Activated naive CD4-positive, alpha-beta T cell treated with anti-CD3 and anti-CD28 coated beads, Interleukin-2, amount 50 U/mL, for 24 hours (primary cell): ENCODE data around the gene SLC35F1.

Source experiments
- H3K27ac Mint-ChIP-seq: one replicate; pipeline ENCODE4 v1.8.0; 2021; ENCODE audit warnings: mild to moderate bottlenecking, mixed read lengths
- H3K27me3 Mint-ChIP-seq: one replicate; pipeline ENCODE4 v1.8.0; 2021; ENCODE audit warnings: mixed read lengths
- H3K36me3 Mint-ChIP-seq: one replicate; pipeline ENCODE4 v1.8.0; 2021; ENCODE audit warnings: mixed read lengths
- H3K4me1 Mint-ChIP-seq: one replicate; pipeline ENCODE4 v1.8.0; 2021; ENCODE audit warnings: mixed read lengths
- H3K4me3 Mint-ChIP-seq: one replicate; pipeline ENCODE4 v1.8.0; 2021; ENCODE audit warnings: mild to moderate bottlenecking, mixed read lengths
- H3K9me3 Mint-ChIP-seq: one replicate; pipeline ENCODE4 v1.8.0; 2021; ENCODE audit warnings: mixed read lengths

The SLC35F1 gene

GRCh38 chr6:118207947-118208346 lies 300.9 kb downstream of the SLC35F1 start:
- no peaks in the 10 kb centered on the region for H3K4me1 Mint-ChIP-seq
- H3K36me3 Mint-ChIP-seq: no peaks in the 10 kb centered on the region
- no peaks in the 10 kb centered on the region for H3K27me3 Mint-ChIP-seq
- H3K9me3 Mint-ChIP-seq: no peaks in the 10 kb centered on the region
- no peak overlapping the region for H3K27ac Mint-ChIP-seq
- H3K4me3 Mint-ChIP-seq: no peak overlapping the region

- no peak overlapping the region for H3K4me3 Mint-ChIP-seq
- H3K36me3 Mint-ChIP-seq: no peaks in the 10 kb centered on the region
- no peaks in the 10 kb centered on the region for H3K9me3 Mint-ChIP-seq
- H3K4me1 Mint-ChIP-seq: no peaks in the 10 kb centered on the region
- H3K27ac Mint-ChIP-seq: no peak overlapping the region
- no peaks in the 10 kb centered on the region for H3K27me3 Mint-ChIP-seq
Observed at GRCh38 chr6:118212451-118213173, 305.5 kb downstream of the SLC35F1 start.

DNA sequence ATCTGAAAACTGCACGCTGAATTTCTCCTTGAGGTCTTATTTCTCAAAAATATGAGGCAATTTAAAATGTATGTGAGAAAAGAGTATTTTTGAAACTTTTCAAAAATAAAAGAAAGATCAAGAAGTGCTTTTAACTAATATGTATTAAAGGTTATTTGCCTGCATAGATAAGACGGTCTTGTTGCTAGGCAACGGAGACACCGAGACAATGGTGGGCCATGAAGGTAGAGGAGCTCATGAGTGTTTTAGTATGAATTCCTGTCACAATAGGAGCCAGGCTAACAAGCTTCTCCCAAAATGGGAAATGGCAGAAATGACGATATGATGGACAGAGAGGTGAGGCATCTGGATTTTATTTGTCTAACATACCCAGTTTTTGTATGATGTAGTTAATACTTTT lies 308.2 kb downstream of the SLC35F1 start:
- Mint-ChIP-seq H3K4me3 (no peak overlapping the region), H3K27ac (no peak overlapping the region), H3K4me1 (no peaks in the 10 kb centered on the region)

DNA sequence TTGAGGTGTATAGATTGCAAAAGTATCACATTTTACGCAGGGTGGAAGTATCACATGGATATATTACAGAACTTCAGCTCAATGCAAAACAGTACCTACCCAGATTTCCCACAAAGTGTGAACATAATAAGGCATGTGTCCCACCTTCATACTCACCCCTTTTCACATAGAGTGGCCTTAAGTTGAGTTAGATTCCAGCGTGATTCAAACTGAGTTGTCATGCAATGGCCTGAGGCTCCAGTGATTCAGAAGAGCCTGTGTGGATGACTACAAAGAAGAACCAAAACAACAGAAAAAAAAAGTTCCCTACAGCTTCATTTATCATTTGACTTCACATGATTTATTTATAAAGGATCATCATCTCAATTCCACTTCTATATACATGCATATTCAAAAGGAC lies 309.7 kb downstream of the SLC35F1 start:
- peaks cover 2% of the 10 kb centered on the region for H3K27me3 Mint-ChIP-seq
- H3K36me3 Mint-ChIP-seq: no peaks in the 10 kb centered on the region
- no peak overlapping the region for H3K27ac Mint-ChIP-seq
- H3K4me1 Mint-ChIP-seq: no peaks in the 10 kb centered on the region
- no peak overlapping the region for H3K4me3 Mint-ChIP-seq
- no peaks in the 10 kb centered on the region for H3K9me3 Mint-ChIP-seq

More for the DNA sequence above, 308.2 kb downstream of the SLC35F1 start:
- Mint-ChIP-seq H3K27me3 (peaks cover 2% of the 10 kb centered on the region), H3K9me3 (no peaks in the 10 kb centered on the region), H3K36me3 (no peaks in the 10 kb centered on the region)

GRCh38 chr6:118218156-118218555 lies 311.1 kb downstream of the SLC35F1 start:
- no peak overlapping the region for H3K4me3 Mint-ChIP-seq
- no peaks in the 10 kb centered on the region for H3K9me3 Mint-ChIP-seq
- no peaks in the 10 kb centered on the region for H3K36me3 Mint-ChIP-seq
- no peak overlapping the region for H3K27ac Mint-ChIP-seq
- H3K27me3 Mint-ChIP-seq: peaks cover 2% of the 10 kb centered on the region
- no peaks in the 10 kb centered on the region for H3K4me1 Mint-ChIP-seq

GRCh38 chr6:118220429-118221128 lies 313.5 kb downstream of the SLC35F1 start:
- H3K9me3 Mint-ChIP-seq: no peaks in the 10 kb centered on the region
- H3K4me3 Mint-ChIP-seq: no peak overlapping the region
- no peaks in the 10 kb centered on the region for H3K36me3 Mint-ChIP-seq
- H3K27me3 Mint-ChIP-seq: peaks cover 8% of the 10 kb centered on the region
- H3K27ac Mint-ChIP-seq: no peak overlapping the region
- no peaks in the 10 kb centered on the region for H3K4me1 Mint-ChIP-seq

DNA sequence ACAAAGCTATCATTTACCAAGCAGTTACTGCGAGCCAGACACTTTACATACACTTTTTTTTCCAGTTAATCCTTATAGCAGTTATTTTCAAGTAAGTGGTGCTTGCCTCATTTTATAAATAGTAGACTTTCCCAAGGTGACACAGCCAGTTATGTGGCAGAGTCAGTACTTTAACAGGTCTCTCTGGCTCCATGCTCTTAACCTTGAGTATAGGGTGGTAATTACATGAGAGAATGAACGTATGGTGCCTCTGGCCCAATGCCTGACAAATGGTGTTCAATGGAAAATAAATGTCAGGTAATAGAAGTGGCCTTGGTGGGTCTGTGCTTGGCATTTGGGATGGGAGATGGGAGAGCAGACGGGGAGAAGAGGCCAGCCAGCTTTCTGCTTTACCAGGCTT lies 316.3 kb downstream of the SLC35F1 start:
- no peak overlapping the region for H3K27ac Mint-ChIP-seq
- H3K36me3 Mint-ChIP-seq: no peaks in the 10 kb centered on the region
- peaks cover 6% of the 10 kb centered on the region for H3K27me3 Mint-ChIP-seq
- no peak overlapping the region for H3K4me3 Mint-ChIP-seq
- no peaks in the 10 kb centered on the region for H3K4me1 Mint-ChIP-seq
- no peaks in the 10 kb centered on the region for H3K9me3 Mint-ChIP-seq

DNA sequence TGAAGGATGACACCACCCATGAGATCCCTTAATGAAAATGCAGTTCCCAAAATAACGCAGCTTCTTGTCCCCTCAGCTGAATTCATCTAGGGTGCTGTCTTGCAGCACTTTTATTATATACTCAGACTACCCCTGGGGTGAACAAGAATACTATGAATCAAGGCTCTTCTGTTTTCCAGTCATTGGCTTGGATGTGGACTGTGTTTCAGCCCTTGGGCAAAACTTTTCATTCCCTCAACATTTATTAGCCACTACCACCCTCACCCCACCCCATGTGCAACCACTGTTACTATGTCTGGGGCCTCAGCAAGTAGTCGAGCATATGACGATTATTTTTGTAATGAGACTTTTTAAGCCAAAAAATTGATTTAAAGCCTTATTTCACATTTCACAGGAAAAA lies 321.8 kb downstream of the SLC35F1 start:
- H3K9me3 Mint-ChIP-seq: no peaks in the 10 kb centered on the region
- H3K4me3 Mint-ChIP-seq: no peak overlapping the region
- H3K27me3 Mint-ChIP-seq: peaks cover 7% of the 10 kb centered on the region
- H3K36me3 Mint-ChIP-seq: no peaks in the 10 kb centered on the region
- H3K4me1 Mint-ChIP-seq: no peaks in the 10 kb centered on the region
- no peak overlapping the region for H3K27ac Mint-ChIP-seq

- H3K27ac Mint-ChIP-seq: no peak overlapping the region
- H3K27me3 Mint-ChIP-seq: peaks cover 32% of the 10 kb centered on the region
- no peaks in the 10 kb centered on the region for H3K9me3 Mint-ChIP-seq
- no peak overlapping the region for H3K4me3 Mint-ChIP-seq
- H3K4me1 Mint-ChIP-seq: no peaks in the 10 kb centered on the region
- H3K36me3 Mint-ChIP-seq: no peaks in the 10 kb centered on the region
Observed at GRCh38 chr6:118240878-118241528, 333.9 kb downstream of the SLC35F1 start.

GRCh38 chr6:118246406-118246805 lies 339.3 kb downstream of the SLC35F1 start:
- Mint-ChIP-seq H3K36me3 (no peaks in the 10 kb centered on the region), H3K9me3 (no peaks in the 10 kb centered on the region), H3K4me1 (no peaks in the 10 kb centered on the region), H3K4me3 (no peak overlapping the region), H3K27ac (no peak overlapping the region), H3K27me3 (peaks cover 30% of the 10 kb centered on the region)

DNA sequence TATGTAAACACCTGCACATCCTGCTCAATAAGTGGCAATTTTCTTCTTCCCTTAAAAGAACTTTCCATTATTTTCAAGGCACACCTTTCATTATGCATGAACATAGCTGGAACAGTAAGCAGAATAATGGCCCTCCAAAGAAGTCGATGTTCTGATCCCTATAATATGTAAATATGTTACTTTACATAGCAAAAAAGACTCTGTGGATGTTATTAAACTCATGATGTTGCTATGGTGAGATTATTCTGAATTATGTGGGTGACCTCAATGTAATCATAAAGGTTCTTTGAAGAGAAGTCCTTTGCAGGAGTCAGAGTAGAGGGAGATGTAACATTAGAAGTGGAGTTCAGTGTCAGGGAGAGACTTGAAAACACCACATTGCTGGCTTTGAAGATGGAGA lies 341.1 kb downstream of the SLC35F1 start:
- H3K27me3 Mint-ChIP-seq: peaks cover 25% of the 10 kb centered on the region
- H3K9me3 Mint-ChIP-seq: no peaks in the 10 kb centered on the region
- no peaks in the 10 kb centered on the region for H3K4me1 Mint-ChIP-seq
- H3K27ac Mint-ChIP-seq: no peak overlapping the region
- no peaks in the 10 kb centered on the region for H3K36me3 Mint-ChIP-seq
- H3K4me3 Mint-ChIP-seq: no peak overlapping the region

GRCh38 chr6:118249680-118250079 lies 342.6 kb downstream of the SLC35F1 start:
- Mint-ChIP-seq H3K4me1 (no peaks in the 10 kb centered on the region), H3K4me3 (no peak overlapping the region), H3K27ac (no peak overlapping the region), H3K27me3 (peaks cover 17% of the 10 kb centered on the region), H3K9me3 (no peaks in the 10 kb centered on the region), H3K36me3 (no peaks in the 10 kb centered on the region)

- Mint-ChIP-seq H3K4me3 (no peak overlapping the region), H3K4me1 (no peaks in the 10 kb centered on the region), H3K36me3 (no peaks in the 10 kb centered on the region), H3K27ac (no peak overlapping the region), H3K27me3 (peaks cover 10% of the 10 kb centered on the region), H3K9me3 (no peaks in the 10 kb centered on the region)
Observed at GRCh38 chr6:118252474-118252873, 345.4 kb downstream of the SLC35F1 start.

- H3K4me3 Mint-ChIP-seq: no peak overlapping the region
- H3K27ac Mint-ChIP-seq: no peak overlapping the region
- no peaks in the 10 kb centered on the region for H3K4me1 Mint-ChIP-seq
- H3K36me3 Mint-ChIP-seq: no peaks in the 10 kb centered on the region
- no peaks in the 10 kb centered on the region for H3K9me3 Mint-ChIP-seq
- peaks cover 6% of the 10 kb centered on the region for H3K27me3 Mint-ChIP-seq
Observed at GRCh38 chr6:118253741-118254140, 346.7 kb downstream of the SLC35F1 start.

- H3K9me3 Mint-ChIP-seq: no peaks in the 10 kb centered on the region
Observed at GRCh38 chr6:118260833-118261232, 353.8 kb downstream of the SLC35F1 start.

GRCh38 chr6:118263921-118264486 lies 356.9 kb downstream of the SLC35F1 start:
- peaks cover 3% of the 10 kb centered on the region for H3K36me3 Mint-ChIP-seq
- H3K4me1 Mint-ChIP-seq: no peaks in the 10 kb centered on the region
- H3K4me3 Mint-ChIP-seq: no peak overlapping the region
- H3K9me3 Mint-ChIP-seq: no peaks in the 10 kb centered on the region
- no peak overlapping the region for H3K27ac Mint-ChIP-seq
- H3K27me3 Mint-ChIP-seq: no peaks in the 10 kb centered on the region

More at GRCh38 chr6:118260833-118261232, 353.8 kb downstream of the SLC35F1 start:
- H3K4me1 Mint-ChIP-seq: no peaks in the 10 kb centered on the region
- H3K36me3 Mint-ChIP-seq: peaks cover 3% of the 10 kb centered on the region
- no peak overlapping the region for H3K27ac Mint-ChIP-seq
- no peak overlapping the region for H3K4me3 Mint-ChIP-seq
- H3K27me3 Mint-ChIP-seq: peaks cover 2% of the 10 kb centered on the region
